ENCODE measurements around the gene HAP1.

The HAP1 gene

DNA sequence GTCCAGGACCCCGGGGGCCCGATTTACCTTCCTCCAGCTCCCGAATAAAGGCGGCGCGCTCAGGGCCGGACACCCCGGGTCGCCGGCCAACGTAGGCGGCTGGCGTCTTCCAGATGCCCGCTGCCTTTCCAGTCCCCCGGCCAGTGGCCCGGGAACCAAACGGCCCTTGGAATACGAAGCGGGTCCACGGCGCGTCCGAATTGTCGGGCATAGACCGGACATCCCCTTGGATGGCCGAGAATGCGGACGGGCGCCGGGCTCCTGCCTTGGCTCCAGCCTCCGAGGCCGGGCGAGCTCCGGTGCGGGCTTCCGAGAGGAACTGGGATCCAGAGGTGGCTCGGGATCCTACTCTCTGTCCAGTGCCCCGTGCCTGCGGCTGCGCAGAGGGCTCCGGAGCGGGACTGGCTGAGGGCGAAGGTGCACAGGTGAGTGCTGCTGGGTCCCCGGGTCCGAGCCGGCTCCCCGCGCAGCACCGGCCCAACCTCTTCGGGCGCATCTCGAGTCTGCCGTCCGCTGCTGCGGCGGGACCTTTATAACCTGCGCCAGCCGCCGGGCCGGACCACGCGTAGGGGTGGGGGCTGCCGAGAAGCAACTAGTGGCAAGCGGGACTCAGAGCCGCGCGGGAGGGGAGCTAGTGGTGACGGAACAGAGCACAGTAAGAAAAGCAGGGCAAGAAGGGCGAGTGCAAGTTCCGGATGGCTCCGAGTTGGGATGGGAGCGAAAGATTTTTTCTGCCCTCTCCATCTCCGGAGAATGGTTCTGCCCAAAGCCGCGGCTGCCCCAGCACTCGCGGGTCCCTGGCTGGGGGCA lies at the start of gene HAP1 (continued):
- TF ChIP-seq, protein P1, sequence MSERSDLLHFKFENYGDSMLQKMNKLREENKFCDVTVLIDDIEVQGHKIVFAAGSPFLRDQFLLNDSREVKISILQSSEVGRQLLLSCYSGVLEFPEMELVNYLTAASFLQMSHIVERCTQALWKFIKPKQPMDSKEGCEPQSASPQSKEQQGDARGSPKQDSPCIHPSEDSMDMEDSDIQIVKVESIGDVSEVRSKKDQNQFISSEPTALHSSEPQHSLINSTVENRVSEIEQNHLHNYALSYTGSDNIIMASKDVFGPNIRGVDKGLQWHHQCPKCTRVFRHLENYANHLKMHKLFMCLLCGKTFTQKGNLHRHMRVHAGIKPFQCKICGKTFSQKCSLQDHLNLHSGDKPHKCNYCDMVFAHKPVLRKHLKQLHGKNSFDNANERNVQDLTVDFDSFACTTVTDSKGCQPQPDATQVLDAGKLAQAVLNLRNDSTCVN (tag by site-specific recombination; optimal IDR thresholded peaks at IDR 0.05), result peak; percentile 60
- TF ChIP-seq ZNF501 (tag by site-specific recombination; IDR thresholded peaks at IDR 0.05), result peak; percentile 76
- TF ChIP-seq ZNF623 (tag by site-specific recombination; IDR thresholded peaks at IDR 0.05), result 0 out of 2 replicates have a peak, but pooled peaks have one; percentile 6
- TF ChIP-seq ZNF132 (tag by site-specific recombination; IDR thresholded peaks at IDR 0.05; ENCODE audit: borderline replicate concordance), result no peak
- 0 out of 2 replicates have a peak, but pooled peaks have one; percentile 51 for TF ChIP-seq ZNF10 (tag by site-specific recombination; IDR thresholded peaks at IDR 0.05)
- TF ChIP-seq, protein P2, sequence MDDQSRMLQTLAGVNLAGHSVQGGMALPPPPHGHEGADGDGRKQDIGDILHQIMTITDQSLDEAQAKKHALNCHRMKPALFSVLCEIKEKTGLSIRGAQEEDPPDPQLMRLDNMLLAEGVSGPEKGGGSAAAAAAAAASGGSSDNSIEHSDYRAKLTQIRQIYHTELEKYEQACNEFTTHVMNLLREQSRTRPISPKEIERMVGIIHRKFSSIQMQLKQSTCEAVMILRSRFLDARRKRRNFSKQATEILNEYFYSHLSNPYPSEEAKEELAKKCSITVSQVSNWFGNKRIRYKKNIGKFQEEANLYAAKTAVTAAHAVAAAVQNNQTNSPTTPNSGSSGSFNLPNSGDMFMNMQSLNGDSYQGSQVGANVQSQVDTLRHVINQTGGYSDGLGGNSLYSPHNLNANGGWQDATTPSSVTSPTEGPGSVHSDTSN (CRISPR knock-in tag; IDR thresholded peaks at IDR 0.05), result 0 out of 2 replicates have a peak, but pooled peaks have one; percentile 41
- TF ChIP-seq KLF9 (tag by site-specific recombination; IDR thresholded peaks at IDR 0.05; ENCODE audit: low read depth), result no peak
- TF ChIP-seq, protein P3, sequence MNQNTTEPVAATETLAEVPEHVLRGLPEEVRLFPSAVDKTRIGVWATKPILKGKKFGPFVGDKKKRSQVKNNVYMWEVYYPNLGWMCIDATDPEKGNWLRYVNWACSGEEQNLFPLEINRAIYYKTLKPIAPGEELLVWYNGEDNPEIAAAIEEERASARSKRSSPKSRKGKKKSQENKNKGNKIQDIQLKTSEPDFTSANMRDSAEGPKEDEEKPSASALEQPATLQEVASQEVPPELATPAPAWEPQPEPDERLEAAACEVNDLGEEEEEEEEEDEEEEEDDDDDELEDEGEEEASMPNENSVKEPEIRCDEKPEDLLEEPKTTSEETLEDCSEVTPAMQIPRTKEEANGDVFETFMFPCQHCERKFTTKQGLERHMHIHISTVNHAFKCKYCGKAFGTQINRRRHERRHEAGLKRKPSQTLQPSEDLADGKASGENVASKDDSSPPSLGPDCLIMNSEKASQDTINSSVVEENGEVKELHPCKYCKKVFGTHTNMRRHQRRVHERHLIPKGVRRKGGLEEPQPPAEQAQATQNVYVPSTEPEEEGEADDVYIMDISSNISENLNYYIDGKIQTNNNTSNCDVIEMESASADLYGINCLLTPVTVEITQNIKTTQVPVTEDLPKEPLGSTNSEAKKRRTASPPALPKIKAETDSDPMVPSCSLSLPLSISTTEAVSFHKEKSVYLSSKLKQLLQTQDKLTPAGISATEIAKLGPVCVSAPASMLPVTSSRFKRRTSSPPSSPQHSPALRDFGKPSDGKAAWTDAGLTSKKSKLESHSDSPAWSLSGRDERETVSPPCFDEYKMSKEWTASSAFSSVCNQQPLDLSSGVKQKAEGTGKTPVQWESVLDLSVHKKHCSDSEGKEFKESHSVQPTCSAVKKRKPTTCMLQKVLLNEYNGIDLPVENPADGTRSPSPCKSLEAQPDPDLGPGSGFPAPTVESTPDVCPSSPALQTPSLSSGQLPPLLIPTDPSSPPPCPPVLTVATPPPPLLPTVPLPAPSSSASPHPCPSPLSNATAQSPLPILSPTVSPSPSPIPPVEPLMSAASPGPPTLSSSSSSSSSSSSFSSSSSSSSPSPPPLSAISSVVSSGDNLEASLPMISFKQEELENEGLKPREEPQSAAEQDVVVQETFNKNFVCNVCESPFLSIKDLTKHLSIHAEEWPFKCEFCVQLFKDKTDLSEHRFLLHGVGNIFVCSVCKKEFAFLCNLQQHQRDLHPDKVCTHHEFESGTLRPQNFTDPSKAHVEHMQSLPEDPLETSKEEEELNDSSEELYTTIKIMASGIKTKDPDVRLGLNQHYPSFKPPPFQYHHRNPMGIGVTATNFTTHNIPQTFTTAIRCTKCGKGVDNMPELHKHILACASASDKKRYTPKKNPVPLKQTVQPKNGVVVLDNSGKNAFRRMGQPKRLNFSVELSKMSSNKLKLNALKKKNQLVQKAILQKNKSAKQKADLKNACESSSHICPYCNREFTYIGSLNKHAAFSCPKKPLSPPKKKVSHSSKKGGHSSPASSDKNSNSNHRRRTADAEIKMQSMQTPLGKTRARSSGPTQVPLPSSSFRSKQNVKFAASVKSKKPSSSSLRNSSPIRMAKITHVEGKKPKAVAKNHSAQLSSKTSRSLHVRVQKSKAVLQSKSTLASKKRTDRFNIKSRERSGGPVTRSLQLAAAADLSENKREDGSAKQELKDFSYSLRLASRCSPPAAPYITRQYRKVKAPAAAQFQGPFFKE (tag by site-specific recombination; IDR thresholded peaks at IDR 0.05; ENCODE audit: borderline replicate concordance), result no peak; the same call in 1 of the 2 replicates
- TF ChIP-seq ZNF24 (tag by site-specific recombination; IDR thresholded peaks at IDR 0.05), result 0 out of 2 replicates have a peak, but pooled peaks have one; percentile 21
- TF ChIP-seq, protein P4, sequence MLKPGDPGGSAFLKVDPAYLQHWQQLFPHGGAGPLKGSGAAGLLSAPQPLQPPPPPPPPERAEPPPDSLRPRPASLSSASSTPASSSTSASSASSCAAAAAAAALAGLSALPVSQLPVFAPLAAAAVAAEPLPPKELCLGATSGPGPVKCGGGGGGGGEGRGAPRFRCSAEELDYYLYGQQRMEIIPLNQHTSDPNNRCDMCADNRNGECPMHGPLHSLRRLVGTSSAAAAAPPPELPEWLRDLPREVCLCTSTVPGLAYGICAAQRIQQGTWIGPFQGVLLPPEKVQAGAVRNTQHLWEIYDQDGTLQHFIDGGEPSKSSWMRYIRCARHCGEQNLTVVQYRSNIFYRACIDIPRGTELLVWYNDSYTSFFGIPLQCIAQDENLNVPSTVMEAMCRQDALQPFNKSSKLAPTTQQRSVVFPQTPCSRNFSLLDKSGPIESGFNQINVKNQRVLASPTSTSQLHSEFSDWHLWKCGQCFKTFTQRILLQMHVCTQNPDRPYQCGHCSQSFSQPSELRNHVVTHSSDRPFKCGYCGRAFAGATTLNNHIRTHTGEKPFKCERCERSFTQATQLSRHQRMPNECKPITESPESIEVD (tag by site-specific recombination; IDR thresholded peaks at IDR 0.05), result no peak
- TF ChIP-seq, protein P5, sequence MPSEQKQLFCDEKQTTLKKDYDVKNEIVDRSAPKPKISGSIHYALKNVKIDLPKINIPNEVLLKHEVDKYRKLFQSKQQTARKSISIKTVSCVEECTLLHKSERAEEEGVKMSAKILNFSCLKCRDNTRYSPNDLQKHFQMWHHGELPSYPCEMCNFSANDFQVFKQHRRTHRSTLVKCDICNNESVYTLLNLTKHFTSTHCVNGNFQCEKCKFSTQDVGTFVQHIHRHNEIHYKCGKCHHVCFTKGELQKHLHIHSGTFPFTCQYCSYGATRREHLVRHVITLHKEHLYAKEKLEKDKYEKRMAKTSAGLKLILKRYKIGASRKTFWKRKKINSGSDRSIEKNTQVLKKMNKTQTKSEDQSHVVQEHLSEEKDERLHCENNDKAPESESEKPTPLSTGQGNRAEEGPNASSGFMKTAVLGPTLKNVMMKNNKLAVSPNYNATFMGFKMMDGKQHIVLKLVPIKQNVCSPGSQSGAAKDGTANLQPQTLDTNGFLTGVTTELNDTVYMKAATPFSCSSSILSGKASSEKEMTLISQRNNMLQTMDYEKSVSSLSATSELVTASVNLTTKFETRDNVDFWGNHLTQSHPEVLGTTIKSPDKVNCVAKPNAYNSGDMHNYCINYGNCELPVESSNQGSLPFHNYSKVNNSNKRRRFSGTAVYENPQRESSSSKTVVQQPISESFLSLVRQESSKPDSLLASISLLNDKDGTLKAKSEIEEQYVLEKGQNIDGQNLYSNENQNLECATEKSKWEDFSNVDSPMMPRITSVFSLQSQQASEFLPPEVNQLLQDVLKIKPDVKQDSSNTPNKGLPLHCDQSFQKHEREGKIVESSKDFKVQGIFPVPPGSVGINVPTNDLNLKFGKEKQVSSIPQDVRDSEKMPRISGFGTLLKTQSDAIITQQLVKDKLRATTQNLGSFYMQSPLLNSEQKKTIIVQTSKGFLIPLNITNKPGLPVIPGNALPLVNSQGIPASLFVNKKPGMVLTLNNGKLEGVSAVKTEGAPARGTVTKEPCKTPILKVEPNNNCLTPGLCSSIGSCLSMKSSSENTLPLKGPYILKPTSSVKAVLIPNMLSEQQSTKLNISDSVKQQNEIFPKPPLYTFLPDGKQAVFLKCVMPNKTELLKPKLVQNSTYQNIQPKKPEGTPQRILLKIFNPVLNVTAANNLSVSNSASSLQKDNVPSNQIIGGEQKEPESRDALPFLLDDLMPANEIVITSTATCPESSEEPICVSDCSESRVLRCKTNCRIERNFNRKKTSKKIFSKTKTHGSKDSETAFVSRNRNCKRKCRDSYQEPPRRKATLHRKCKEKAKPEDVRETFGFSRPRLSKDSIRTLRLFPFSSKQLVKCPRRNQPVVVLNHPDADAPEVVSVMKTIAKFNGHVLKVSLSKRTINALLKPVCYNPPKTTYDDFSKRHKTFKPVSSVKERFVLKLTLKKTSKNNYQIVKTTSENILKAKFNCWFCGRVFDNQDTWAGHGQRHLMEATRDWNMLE (tag by site-specific recombination; conservative IDR thresholded peaks at IDR 0.05; ENCODE audit: low read depth), result no peak
- TF ChIP-seq, protein P6, sequence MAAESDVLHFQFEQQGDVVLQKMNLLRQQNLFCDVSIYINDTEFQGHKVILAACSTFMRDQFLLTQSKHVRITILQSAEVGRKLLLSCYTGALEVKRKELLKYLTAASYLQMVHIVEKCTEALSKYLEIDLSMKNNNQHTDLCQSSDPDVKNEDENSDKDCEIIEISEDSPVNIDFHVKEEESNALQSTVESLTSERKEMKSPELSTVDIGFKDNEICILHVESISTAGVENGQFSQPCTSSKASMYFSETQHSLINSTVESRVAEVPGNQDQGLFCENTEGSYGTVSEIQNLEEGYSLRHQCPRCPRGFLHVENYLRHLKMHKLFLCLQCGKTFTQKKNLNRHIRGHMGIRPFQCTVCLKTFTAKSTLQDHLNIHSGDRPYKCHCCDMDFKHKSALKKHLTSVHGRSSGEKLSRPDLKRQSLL (tag by site-specific recombination; IDR thresholded peaks at IDR 0.05), result 0 out of 2 replicates have a peak, but pooled peaks have one; percentile 36
- no peak for TF ChIP-seq ZNF311 (tag by site-specific recombination; IDR thresholded peaks at IDR 0.05; ENCODE audit: borderline replicate concordance)
- TF ChIP-seq ZBTB7A (tag by site-specific recombination; IDR thresholded peaks at IDR 0.05; ENCODE audit: low read depth), result 0 out of 2 replicates have a peak, but pooled peaks have one; percentile 31
- no peak for TF ChIP-seq ZNF561 (tag by site-specific recombination; IDR thresholded peaks at IDR 0.05; ENCODE audit: borderline replicate concordance)
- peak; percentile 47; the same call in 1 of the 2 replicates for TF ChIP-seq ZNF341 (tag by site-specific recombination; IDR thresholded peaks at IDR 0.05; ENCODE audit: low read depth)
- peak; percentile 55; the same call in 1 of the 2 replicates for TF ChIP-seq GLIS1 (tag by site-specific recombination; IDR thresholded peaks at IDR 0.05)
- TF ChIP-seq, protein P7, sequence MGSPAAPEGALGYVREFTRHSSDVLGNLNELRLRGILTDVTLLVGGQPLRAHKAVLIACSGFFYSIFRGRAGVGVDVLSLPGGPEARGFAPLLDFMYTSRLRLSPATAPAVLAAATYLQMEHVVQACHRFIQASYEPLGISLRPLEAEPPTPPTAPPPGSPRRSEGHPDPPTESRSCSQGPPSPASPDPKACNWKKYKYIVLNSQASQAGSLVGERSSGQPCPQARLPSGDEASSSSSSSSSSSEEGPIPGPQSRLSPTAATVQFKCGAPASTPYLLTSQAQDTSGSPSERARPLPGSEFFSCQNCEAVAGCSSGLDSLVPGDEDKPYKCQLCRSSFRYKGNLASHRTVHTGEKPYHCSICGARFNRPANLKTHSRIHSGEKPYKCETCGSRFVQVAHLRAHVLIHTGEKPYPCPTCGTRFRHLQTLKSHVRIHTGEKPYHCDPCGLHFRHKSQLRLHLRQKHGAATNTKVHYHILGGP (tag by site-specific recombination; IDR thresholded peaks at IDR 0.05), result no peak
- no peak for TF ChIP-seq ZNF558 (tag by site-specific recombination; IDR thresholded peaks at IDR 0.05)

Measured in HEK293 (cell line).